G401.6 (cell line): ENCODE results near the gene ACKR3.

Experiments used
- FAIRE-seq: peaks from 2 replicates; lab custom pipeline; 2012; peaks lifted over from hg19 to GRCh38; lab: Jason Lieb, UNC

The ACKR3 gene

DNA sequence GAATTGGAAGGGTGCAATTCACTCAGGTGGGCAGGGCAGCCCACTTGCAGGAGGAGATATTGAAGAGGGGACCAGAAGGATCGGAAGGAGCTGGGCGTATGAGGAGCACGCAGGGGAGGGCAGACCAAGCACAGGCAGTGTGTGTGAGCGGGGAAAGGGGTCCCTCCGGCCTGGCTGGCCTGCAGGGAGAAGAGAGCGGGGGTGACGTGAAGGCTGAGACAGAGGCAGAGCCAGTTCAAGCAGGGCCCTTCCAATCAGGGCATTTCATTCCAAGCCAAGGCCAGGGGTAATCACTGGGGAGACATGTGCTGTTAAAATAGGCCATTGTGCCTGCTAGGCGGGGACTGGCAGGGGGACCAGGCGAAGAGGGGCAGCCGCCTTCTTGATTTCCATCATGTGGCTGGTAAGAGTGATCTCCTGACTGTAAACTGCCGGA, 62.2 kb downstream of the ACKR3 start:
- no peak for FAIRE-seq
